ENCODE results near the gene DYNLL2. TPM values are rescaled to one million over a fixed set of nuclear protein-coding genes. Genes with fewer than 3 reads are reported as not detected.
A peak's percentile ranks its signal among the peaks of the same experiment; 100 is the strongest.

The DYNLL2 gene
- total and polyA plus RNA-seq, 9 donors = 11.0 to 51.1 (median 34.1) TPM

DNA sequence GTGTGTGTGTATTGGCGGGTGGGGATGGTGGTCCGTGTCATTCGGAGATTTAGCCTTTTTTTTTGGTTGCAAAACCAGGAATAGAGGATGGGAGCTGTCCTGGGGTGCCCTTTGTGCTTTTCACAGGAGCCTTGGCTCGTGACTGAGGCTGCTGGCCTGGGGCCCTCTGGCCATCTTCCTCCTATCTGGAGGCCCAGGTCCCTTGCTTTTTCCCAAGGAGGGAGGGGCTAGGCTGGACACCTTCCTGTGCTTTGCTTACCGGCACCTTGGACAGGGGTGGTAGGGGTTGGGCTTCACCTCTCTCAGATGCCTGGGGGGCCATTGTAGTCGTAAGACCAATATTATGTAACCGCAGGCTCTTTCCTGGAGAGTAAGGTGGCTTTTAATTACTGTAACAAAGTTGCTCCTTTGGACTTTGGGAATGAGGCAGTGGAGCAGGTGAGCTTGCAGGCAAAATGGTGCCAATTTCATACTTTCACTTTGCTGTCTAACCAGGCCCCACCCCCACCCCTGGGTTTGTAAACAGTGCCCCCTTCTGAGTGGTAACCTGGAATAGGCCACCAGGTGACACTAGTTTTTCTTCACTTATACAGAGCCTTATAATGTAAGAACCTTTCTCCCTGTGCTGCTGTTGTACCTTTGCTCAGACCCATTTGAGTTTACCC, 1.2 kb downstream of the DYNLL2 start:
- Histone ChIP-seq H3K4me3 (peak overlapping the region; percentile 99), H3K9me3 (no peaks in the 10 kb centered on the region), H3K36me3 (no peaks in the 10 kb centered on the region), H3K27me3 (no peaks in the 10 kb centered on the region), H3K27ac (peak overlapping the region in 1 of 2 donors; percentile 84), H3K4me1 (ENCODE audit: insufficient read depth) (peaks cover 11% of the 10 kb centered on the region)
- 1 to 3% (median 1%) methylated on average over 7 of the region's 7 CpGs for WGBS, 3 donors
- intact Hi-C loops (cut with DNase I) = no loop called here
- DNase-seq = peak; percentile 37 to 66 (median 47)
- TF ChIP-seq POLR2A (IDR thresholded peaks at IDR 0.05) (no peak), EP300 (IDR thresholded peaks at IDR 0.05) (no peak)
- TF ChIP-seq, protein P1, sequence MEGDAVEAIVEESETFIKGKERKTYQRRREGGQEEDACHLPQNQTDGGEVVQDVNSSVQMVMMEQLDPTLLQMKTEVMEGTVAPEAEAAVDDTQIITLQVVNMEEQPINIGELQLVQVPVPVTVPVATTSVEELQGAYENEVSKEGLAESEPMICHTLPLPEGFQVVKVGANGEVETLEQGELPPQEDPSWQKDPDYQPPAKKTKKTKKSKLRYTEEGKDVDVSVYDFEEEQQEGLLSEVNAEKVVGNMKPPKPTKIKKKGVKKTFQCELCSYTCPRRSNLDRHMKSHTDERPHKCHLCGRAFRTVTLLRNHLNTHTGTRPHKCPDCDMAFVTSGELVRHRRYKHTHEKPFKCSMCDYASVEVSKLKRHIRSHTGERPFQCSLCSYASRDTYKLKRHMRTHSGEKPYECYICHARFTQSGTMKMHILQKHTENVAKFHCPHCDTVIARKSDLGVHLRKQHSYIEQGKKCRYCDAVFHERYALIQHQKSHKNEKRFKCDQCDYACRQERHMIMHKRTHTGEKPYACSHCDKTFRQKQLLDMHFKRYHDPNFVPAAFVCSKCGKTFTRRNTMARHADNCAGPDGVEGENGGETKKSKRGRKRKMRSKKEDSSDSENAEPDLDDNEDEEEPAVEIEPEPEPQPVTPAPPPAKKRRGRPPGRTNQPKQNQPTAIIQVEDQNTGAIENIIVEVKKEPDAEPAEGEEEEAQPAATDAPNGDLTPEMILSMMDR (IDR thresholded peaks at IDR 0.05) = no peak

- WGBS, 3 donors = 46 to 54% (median 49%) methylated on average over 8 of the region's 8 CpGs
- Histone ChIP-seq H3K4me1 (ENCODE audit: insufficient read depth) (peaks cover 11% of the 10 kb centered on the region), H3K36me3 (no peaks in the 10 kb centered on the region), H3K9me3 (no peaks in the 10 kb centered on the region), H3K27ac (no peak overlapping the region), H3K4me3 (peak overlapping the region; percentile 99), H3K27me3 (no peaks in the 10 kb centered on the region)
- intact Hi-C loops (cut with DNase I) = no loop called here
- TF ChIP-seq POLR2A (IDR thresholded peaks at IDR 0.05) (no peak), EP300 (IDR thresholded peaks at IDR 0.05) (no peak)
- TF ChIP-seq, protein P1 (IDR thresholded peaks at IDR 0.05) = no peak
- no peak for DNase-seq
Measured at GRCh38 chr17:58085039-58085715, 2.0 kb downstream of the DYNLL2 start.

DNA sequence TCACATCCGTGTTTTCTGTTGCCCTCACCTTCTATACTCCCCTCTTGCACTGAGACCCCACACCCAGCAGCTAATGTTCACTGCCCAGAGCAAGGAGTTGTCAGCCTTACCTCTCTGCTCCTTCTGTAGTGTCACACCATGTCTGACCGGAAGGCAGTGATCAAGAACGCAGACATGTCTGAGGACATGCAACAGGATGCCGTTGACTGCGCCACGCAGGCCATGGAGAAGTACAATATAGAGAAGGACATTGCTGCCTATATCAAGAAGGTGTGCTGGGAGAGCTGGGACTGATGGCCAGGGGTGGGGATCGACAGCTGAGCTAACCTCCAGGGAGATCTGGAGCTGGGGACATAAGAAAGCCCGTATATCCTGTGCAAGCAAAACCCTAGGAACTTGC, 3.7 kb downstream of the DYNLL2 start:
- Histone ChIP-seq H3K36me3 (no peaks in the 10 kb centered on the region), H3K9me3 (no peaks in the 10 kb centered on the region), H3K4me3 (no peak overlapping the region), H3K4me1 (ENCODE audit: insufficient read depth) (peaks cover 11% of the 10 kb centered on the region), H3K27me3 (no peaks in the 10 kb centered on the region), H3K27ac (no peak overlapping the region)
- 76 to 82% (median 80%) methylated on average over 8 of the region's 8 CpGs for WGBS, 3 donors
- TF ChIP-seq, protein P1 (IDR thresholded peaks at IDR 0.05) = no peak
- TF ChIP-seq POLR2A (IDR thresholded peaks at IDR 0.05) = no peak
- TF ChIP-seq EP300 (IDR thresholded peaks at IDR 0.05) = no peak
- intact Hi-C loops (cut with DNase I) = no loop called here
- no peak for DNase-seq

DNA sequence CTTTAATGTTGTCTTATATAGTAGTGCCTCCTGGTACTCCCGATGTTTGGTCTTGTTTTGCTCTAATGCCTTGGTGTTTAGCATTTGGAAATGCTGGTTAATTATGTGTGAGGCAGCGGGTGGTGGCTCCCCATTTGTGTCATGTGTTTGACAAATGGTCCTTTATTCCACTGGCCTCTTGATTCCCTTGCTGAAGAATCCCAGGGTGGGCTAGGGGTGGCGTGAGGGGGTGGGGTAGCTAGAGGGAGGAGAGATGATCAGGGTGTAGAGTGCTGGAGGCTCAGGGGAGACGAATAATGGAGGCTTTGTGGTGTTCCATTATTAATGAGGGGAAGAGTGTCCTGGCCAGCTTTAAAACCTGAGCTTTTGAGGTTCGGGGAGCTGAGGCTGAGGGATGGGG, 5.4 kb downstream of the DYNLL2 start:
- WGBS, 3 donors = 68 to 81% (median 76%) methylated on average over 5 of the region's 5 CpGs
- intact Hi-C loops (cut with DNase I) = no loop called here
- Histone ChIP-seq H3K27me3 (no peaks in the 10 kb centered on the region), H3K4me3 (no peak overlapping the region), H3K9me3 (no peaks in the 10 kb centered on the region), H3K27ac (no peak overlapping the region), H3K36me3 (no peaks in the 10 kb centered on the region), H3K4me1 (ENCODE audit: insufficient read depth) (peaks cover 11% of the 10 kb centered on the region)
- TF ChIP-seq EP300 (IDR thresholded peaks at IDR 0.05) (no peak), POLR2A (IDR thresholded peaks at IDR 0.05) (no peak)
- TF ChIP-seq, protein P1 (IDR thresholded peaks at IDR 0.05) = no peak
- no peak for DNase-seq

Measured in ovary (tissue), 9 donors.